Lung (tissue), 12 donors: ENCODE data around the gene STPG3. TPM values are rescaled to one million over a fixed set of nuclear protein-coding genes. Genes with fewer than 3 reads are reported as not detected.

Experiments
- ATAC-seq: fragments of 200-7000 bp; cut with Tn5 transposase; one replicate; pipeline ENCODE4 v1.9.1; 2020; ENCODE audit warnings: moderate number of reproducible peaks; ENCODE audit not compliant: insufficient read depth, low FRiP score
- DNase-seq, 3 donors: peaks; one replicate each; pipeline ENCODE4 v3.0.0-alpha.2; 2013 to 2017
- H3K27ac ChIP-seq, 2 donors: one replicate each; pipeline ENCODE4 v1.5.1; 2013; ENCODE audit warnings: mild to moderate bottlenecking in 2 of 2, moderate library complexity in 2 of 2, control low read depth in 1 of 2, inconsistent platforms in 1 of 2, low read depth in 1 of 2, low read length in 1 of 2
- H3K27me3 ChIP-seq, 3 donors: one replicate each; pipeline ENCODE4 v1.5.1; 2013; ENCODE audit warnings: low read length in 2 of 3; ENCODE audit not compliant: control insufficient read depth in 3 of 3, insufficient read depth in 3 of 3
- H3K36me3 ChIP-seq, 4 donors: one replicate each; pipeline ENCODE4 v1.5.1; 2013; ENCODE audit warnings: low read length in 4 of 4, mild to moderate bottlenecking in 1 of 4, moderate library complexity in 1 of 4; ENCODE audit not compliant: control insufficient read depth in 4 of 4, insufficient read depth in 4 of 4
- H3K4me1 ChIP-seq, 5 donors: one replicate each; pipeline ENCODE4 v1.5.1; 2013; ENCODE audit warnings: low read length in 5 of 5, mild to moderate bottlenecking in 2 of 5, moderate library complexity in 1 of 5; ENCODE audit not compliant: control insufficient read depth in 5 of 5, insufficient read depth in 5 of 5
- H3K4me3 ChIP-seq: one replicate; pipeline ENCODE4 v1.5.1; 2013; ENCODE audit warnings: mild to moderate bottlenecking, control low read depth, moderate library complexity
- H3K9ac ChIP-seq, 2 donors: one replicate each; pipeline ENCODE4 v1.5.1; 2013; ENCODE audit warnings: low read length in 2 of 2, control low read depth in 1 of 2; ENCODE audit not compliant: insufficient read depth in 1 of 2
- H3K9me3 ChIP-seq, 4 donors: one replicate each; pipeline ENCODE4 v1.5.1; 2013; ENCODE audit warnings: low read length in 3 of 4, mild to moderate bottlenecking in 1 of 4, moderate library complexity in 1 of 4; ENCODE audit not compliant: control insufficient read depth in 4 of 4, insufficient read depth in 3 of 4
- CTCF ChIP-seq: IDR thresholded peaks from 2 replicates; pipeline ENCODE4 v1.5.1; 2012; ENCODE audit warnings: mild to moderate bottlenecking; ENCODE audit errors: control extremely low read depth, extremely low read depth
- WGBS, 2 donors: extraction: QIAGEN DNeasy Blood & Tissue Kit; methylation state at CpG; one replicate each; pipeline ENCODE4 v1.1.7; 2013; 5-methylcytosine and 5-hydroxymethylcytosine counted together
- polyA plus RNA-seq, 2 donors: library from polyadenylated mRNA; stranded (reverse); fragments of 200-250 nt; gene quantifications; one replicate each; pipeline ENCODE4 v1.2.1, GENCODE V29; 2013
- total RNA-seq, 2 donors: library from RNA; depleted of rRNA in 1 of 2; stranded (reverse); fragments of >200 nt in 1 of 2; gene quantifications; one replicate each; pipeline ENCODE4 v1.2.1, GENCODE V29; 2014 to 2021
- donor health status: control.
- donor health status: control.
- donor health status: Bipolar disorder and iron deficiency.
- donor health status: healthy.
- donor health status: DM: yes; HTN: yes; CAD: no.

Gene STPG3
- total and polyA plus RNA-seq, 4 donors, result 0.18 TPM; not detected in 3

- Histone ChIP-seq H3K4me3 (peak within 1 kb of the TSS; percentile 49), H3K9me3 (no peaks in the 10 kb centered on the region), H3K27ac (peak within 1 kb of the TSS; percentile 74 to 76), H3K36me3 (no peaks in the 10 kb centered on the region), H3K27me3 (no peaks in the 10 kb centered on the region), H3K9ac (no peak within 1 kb of the TSS), H3K4me1 (peaks cover 0 to 19% (median 5%) of the 10 kb centered on the region in 5 donors)
- ATAC-seq (no peak), DNase-seq (no peak)
- WGBS, 2 donors, result 3 to 4% methylated on average over 62 to 88 of the region's 88 CpGs
- TF ChIP-seq CTCF, result no peak
Measured at GRCh38 chr9:137222190-137223077, 28.7 kb upstream of the STPG3 start, which contains the start of gene RNF208. RNF208 (minus strand) TSS chr9:137222240; CDS start chr9:137221212, 1,028 bp downstream.

- no peak for TF ChIP-seq CTCF
- Histone ChIP-seq H3K9ac (peak overlapping the region in 1 of 2 donors; percentile 80), H3K9me3 (peaks cover 0 to 1% (median 0%) of the 10 kb centered on the region in 4 donors), H3K36me3 (no peaks in the 10 kb centered on the region), H3K27me3 (no peaks in the 10 kb centered on the region), H3K4me3 (peak overlapping the region; percentile 73), H3K27ac (peak overlapping the region; percentile 93 to 96), H3K4me1 (peaks cover 0 to 14% (median 7%) of the 10 kb centered on the region in 5 donors)
- 0 to 1% methylated on average over 60 to 63 of the region's 63 CpGs for WGBS, 2 donors
- DNase-seq, result peak; percentile 97 to 98 (median 97)
- peak; percentile 94 for ATAC-seq
Measured at GRCh38 chr9:137223078-137223970, 27.8 kb upstream of the STPG3 start.

GRCh38 chr9:137224830-137225694, 26.0 kb upstream of the STPG3 start, which contains the start of gene CYSRT1:
CYSRT1 (plus strand) TSS chr9:137225174; CDS start chr9:137225622, 448 bp downstream.
- no peak for TF ChIP-seq CTCF
- H3K27ac ChIP-seq, result peak within 1 kb of the TSS; percentile 93 to 96
- peaks cover 0 to 11% (median 9%) of the 10 kb centered on the region in 5 donors for H3K4me1 ChIP-seq
- DNase-seq (no peak), ATAC-seq (no peak)
- H3K36me3 ChIP-seq, result no peaks in the 10 kb centered on the region
- WGBS, 2 donors, result 53 to 54% methylated on average over 18 to 23 of the region's 23 CpGs
- peak within 1 kb of the TSS; percentile 49 to 80 for H3K9ac ChIP-seq
- H3K9me3 ChIP-seq, result peaks cover 0 to 3% (median 0%) of the 10 kb centered on the region in 4 donors
- H3K27me3 ChIP-seq, result no peaks in the 10 kb centered on the region
- peak within 1 kb of the TSS; percentile 73 for H3K4me3 ChIP-seq
